SK-N-SH treated with all-trans-retinoic acid at 6 μM for 48 hours (cell line): Measurements from ENCODE around the gene CNPY1.

ENCODE experiments used
- ARNTL ChIP-seq: fragments of 450-650 bp; formaldehyde crosslinking; IDR thresholded peaks from 2 replicates; pipeline ENCODE4 v1.5.0; 2020; ENCODE audit warnings: low read depth, mild to moderate bottlenecking, moderate library complexity, borderline replicate concordance
- CSDC2 ChIP-seq: fragments of 250-450 bp; sonication (Bioruptor Pico); IDR thresholded peaks from 2 replicates; pipeline ENCODE4 v1.5.0; 2020; ENCODE audit warnings: mild to moderate bottlenecking, moderate library complexity
- ESRRG ChIP-seq: fragments of 250-450 bp; sonication (Bioruptor Pico); IDR thresholded peaks from 2 replicates; pipeline ENCODE4 v1.6.1; 2021; ENCODE audit warnings: mild to moderate bottlenecking
- TF ChIP-seq, protein P1 (sequence below): fragments of 250-450 bp; sonication (Bioruptor Pico); IDR thresholded peaks from 2 replicates; pipeline ENCODE4 v1.5.1; 2020; ENCODE audit warnings: low read depth, mild to moderate bottlenecking, moderate library complexity

DNA sequence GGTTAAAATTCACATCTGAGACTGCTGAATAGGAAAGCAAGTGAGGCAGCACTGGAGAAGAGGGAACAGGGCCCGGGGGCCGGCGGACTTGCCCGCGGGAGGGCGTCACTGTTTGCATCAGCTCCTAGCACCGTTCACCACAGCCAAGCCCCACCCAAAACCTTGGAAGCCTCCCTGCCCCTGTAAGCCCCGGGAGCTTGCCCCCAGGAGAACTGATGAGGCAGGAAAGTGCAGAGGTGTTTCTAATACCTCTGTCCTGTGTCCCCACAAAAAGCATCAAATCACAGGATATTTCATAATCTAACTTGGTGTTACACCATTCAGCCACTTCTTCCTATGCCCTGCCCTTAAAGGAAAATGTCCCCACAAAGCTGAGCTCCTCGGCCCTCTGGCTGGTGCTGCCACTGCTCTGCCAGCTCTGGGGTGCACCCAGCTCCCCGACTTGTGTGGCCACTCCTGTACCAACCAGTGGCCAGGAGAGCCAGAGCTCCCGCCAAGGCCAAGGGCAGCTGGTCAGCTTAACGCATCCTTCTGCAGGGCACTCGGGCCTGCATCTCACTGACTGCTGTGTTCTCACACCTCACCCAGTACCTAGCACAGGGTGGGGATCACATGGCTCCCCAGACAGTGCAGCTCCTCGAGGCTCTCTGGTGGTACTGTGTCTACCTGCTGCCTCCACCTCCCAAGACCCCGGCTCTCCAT is 47.3 kb upstream of the CNPY1 start:
- TF ChIP-seq, protein P1, sequence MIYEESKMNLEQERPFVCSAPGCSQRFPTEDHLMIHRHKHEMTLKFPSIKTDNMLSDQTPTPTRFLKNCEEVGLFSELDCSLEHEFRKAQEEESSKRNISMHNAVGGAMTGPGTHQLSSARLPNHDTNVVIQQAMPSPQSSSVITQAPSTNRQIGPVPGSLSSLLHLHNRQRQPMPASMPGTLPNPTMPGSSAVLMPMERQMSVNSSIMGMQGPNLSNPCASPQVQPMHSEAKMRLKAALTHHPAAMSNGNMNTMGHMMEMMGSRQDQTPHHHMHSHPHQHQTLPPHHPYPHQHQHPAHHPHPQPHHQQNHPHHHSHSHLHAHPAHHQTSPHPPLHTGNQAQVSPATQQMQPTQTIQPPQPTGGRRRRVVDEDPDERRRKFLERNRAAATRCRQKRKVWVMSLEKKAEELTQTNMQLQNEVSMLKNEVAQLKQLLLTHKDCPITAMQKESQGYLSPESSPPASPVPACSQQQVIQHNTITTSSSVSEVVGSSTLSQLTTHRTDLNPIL, result no peak
- no peak for TF ChIP-seq ARNTL (CRISPR knock-in tag)
- no peak for TF ChIP-seq ESRRG (CRISPR knock-in tag)
- no peak for TF ChIP-seq CSDC2 (CRISPR knock-in tag)
